Lung (tissue), 16 donors: Measurements from ENCODE around the gene RASGRP2. TPM values are rescaled to one million over a fixed set of nuclear protein-coding genes. Genes with fewer than 3 reads are reported as not detected.

Source experiments
- ATAC-seq: fragments of 200-7000 bp; cut with Tn5 transposase; one replicate; pipeline ENCODE4 v1.9.1; 2020; ENCODE audit warnings: moderate number of reproducible peaks; ENCODE audit not compliant: insufficient read depth, low FRiP score
- DNase-seq, 3 donors: peaks; one replicate each; pipeline ENCODE4 v3.0.0-alpha.2; 2013 to 2017
- H3K27ac ChIP-seq, 2 donors: one replicate each; pipeline ENCODE4 v1.5.1; 2013; ENCODE audit warnings: mild to moderate bottlenecking in 2 of 2, moderate library complexity in 2 of 2, control low read depth in 1 of 2, inconsistent platforms in 1 of 2, low read depth in 1 of 2, low read length in 1 of 2
- H3K27me3 ChIP-seq, 3 donors: one replicate each; pipeline ENCODE4 v1.5.1; 2013; ENCODE audit warnings: low read length in 2 of 3; ENCODE audit not compliant: control insufficient read depth in 3 of 3, insufficient read depth in 3 of 3
- H3K36me3 ChIP-seq, 4 donors: one replicate each; pipeline ENCODE4 v1.5.1; 2013; ENCODE audit warnings: low read length in 4 of 4, mild to moderate bottlenecking in 1 of 4, moderate library complexity in 1 of 4; ENCODE audit not compliant: control insufficient read depth in 4 of 4, insufficient read depth in 4 of 4
- H3K4me1 ChIP-seq, 5 donors: one replicate each; pipeline ENCODE4 v1.5.1; 2013; ENCODE audit warnings: low read length in 5 of 5, mild to moderate bottlenecking in 2 of 5, moderate library complexity in 1 of 5; ENCODE audit not compliant: control insufficient read depth in 5 of 5, insufficient read depth in 5 of 5
- H3K4me3 ChIP-seq: one replicate; pipeline ENCODE4 v1.5.1; 2013; ENCODE audit warnings: mild to moderate bottlenecking, control low read depth, moderate library complexity
- H3K9ac ChIP-seq, 2 donors: one replicate each; pipeline ENCODE4 v1.5.1; 2013; ENCODE audit warnings: low read length in 2 of 2, control low read depth in 1 of 2; ENCODE audit not compliant: insufficient read depth in 1 of 2
- H3K9me3 ChIP-seq, 4 donors: one replicate each; pipeline ENCODE4 v1.5.1; 2013; ENCODE audit warnings: low read length in 3 of 4, mild to moderate bottlenecking in 1 of 4, moderate library complexity in 1 of 4; ENCODE audit not compliant: control insufficient read depth in 4 of 4, insufficient read depth in 3 of 4
- CTCF ChIP-seq: IDR thresholded peaks from 2 replicates; pipeline ENCODE4 v1.5.1; 2012; ENCODE audit warnings: mild to moderate bottlenecking; ENCODE audit errors: control extremely low read depth, extremely low read depth
- WGBS, 2 donors: extraction: QIAGEN DNeasy Blood & Tissue Kit; methylation state at CpG; one replicate each; pipeline ENCODE4 v1.1.7; 2013; 5-methylcytosine and 5-hydroxymethylcytosine counted together
- long read RNA-seq, 5 donors: transcript quantifications; one replicate each; lab custom pipeline, GENCODE V29; 2026
- polyA plus RNA-seq, 2 donors: library from polyadenylated mRNA; stranded (reverse); fragments of 200-250 nt; gene quantifications; one replicate each; pipeline ENCODE4 v1.2.1, GENCODE V29; 2013
- total RNA-seq, 2 donors: library from RNA; depleted of rRNA in 1 of 2; stranded (reverse); fragments of >200 nt in 1 of 2; gene quantifications; one replicate each; pipeline ENCODE4 v1.2.1, GENCODE V29; 2014 to 2021
- donor health status: control.
- donor health status: control.
- donor health status: Bipolar disorder and iron deficiency.
- donor health status: healthy.
- donor health status: DM: yes; HTN: yes; CAD: no.

Gene RASGRP2
- total RNA-seq = 10 to 100 TPM; 20.0 to 39.3 TPM
- 10 to 100 TPM; 22.2 to 46.4 TPM for polyA plus RNA-seq
- long read RNA-seq, donor 1, partial matches to known transcripts = 0 of 1 reads
- long read RNA-seq, donor 1, other reads (novel, unspliced or antisense) = 0 of 1 reads
- long read RNA-seq, donor 2 = 0 reads
- long read RNA-seq, donor 3 = 0 reads
- long read RNA-seq, donor 4, partial matches to known transcripts = 0 of 1 reads
- long read RNA-seq, donor 4, other reads (novel, unspliced or antisense) = 0 of 1 reads
- long read RNA-seq, donor 5, partial matches to known transcripts = 0 of 1 reads
- long read RNA-seq, donor 5, other reads (novel, unspliced or antisense) = 0 of 1 reads

- Histone ChIP-seq H3K27me3 (peaks cover 0 to 58% (median 29%) of the 10 kb centered on the region in 3 donors), H3K36me3 (peaks cover 0 to 5% (median 0%) of the 10 kb centered on the region in 4 donors), H3K4me1 (peaks cover 0 to 31% (median 10%) of the 10 kb centered on the region in 5 donors), H3K27ac (peak within 1 kb of the TSS; percentile 86 to 91), H3K4me3 (peak within 1 kb of the TSS; percentile 44), H3K9ac (no peak within 1 kb of the TSS), H3K9me3 (no peaks in the 10 kb centered on the region)
- peak; percentile 57 for TF ChIP-seq CTCF
- ATAC-seq (peak; percentile 41), DNase-seq (peak in 1 of 3 donors; percentile 19)
- 1% methylated on average over 43 to 57 of the region's 57 CpGs for WGBS, 2 donors
Observed at GRCh38 chr11:64743591-64744543, at the start of gene RASGRP2. Gene RASGRP2 (minus strand): TSS chr11:64744142. CDS start chr11:64742866, 1,276 bp downstream.

- Histone ChIP-seq H3K27ac (no peak overlapping the region), H3K27me3 (no peaks in the 10 kb centered on the region), H3K9ac (no peak overlapping the region), H3K36me3 (peaks cover 0 to 38% (median 14%) of the 10 kb centered on the region in 4 donors), H3K4me1 (peaks cover 0 to 4% (median 0%) of the 10 kb centered on the region in 5 donors), H3K4me3 (no peak overlapping the region), H3K9me3 (no peaks in the 10 kb centered on the region)
- no peak for ATAC-seq
- no peak for TF ChIP-seq CTCF
- DNase-seq = no peak
- 94 to 97% methylated on average over 4 of the region's 4 CpGs for WGBS, 2 donors
Observed at GRCh38 chr11:64792482-64792881, 48.5 kb upstream of the RASGRP2 start.

GRCh38 chr11:64791781-64792291 is 47.9 kb upstream of the RASGRP2 start:
- Histone ChIP-seq H3K4me1 (peaks cover 0 to 4% (median 0%) of the 10 kb centered on the region in 5 donors), H3K36me3 (peaks cover 0 to 33% (median 12%) of the 10 kb centered on the region in 4 donors), H3K9ac (no peak overlapping the region), H3K9me3 (no peaks in the 10 kb centered on the region), H3K27me3 (no peaks in the 10 kb centered on the region), H3K4me3 (no peak overlapping the region), H3K27ac (no peak overlapping the region)
- ATAC-seq (no peak), DNase-seq (no peak)
- no peak for TF ChIP-seq CTCF
- WGBS, 2 donors = 91 to 95% methylated on average over 13 to 14 of the region's 14 CpGs
